A549 (cell line): ENCODE data around the gene EXOC4. TPM values are rescaled to one million over a fixed set of nuclear protein-coding genes. Genes with fewer than 3 reads are reported as not detected.

ENCODE experiments used
- ATAC-seq, 2 experiments: fragments of 200-7000 bp in 1 of 2; fragments of >200 bp in 1 of 2; cut with Nextera tagmentation in 1 of 2; cut with Tn5 transposase in 1 of 2; 3 replicates each; pipeline versions ENCODE4 v1.8.0 to v1.9.1; 2018 to 2020; ENCODE audit warnings: mild to moderate bottlenecking in 1 of 2, moderate library complexity in 1 of 2
- CTCF ChIA-PET: fragments of 300-600 bp; sonication (Branson Sonifier 250); formaldehyde crosslinking; extraction: SDS; loops from one replicate; lab custom pipeline; 2021; ENCODE audit warnings: antibody characterized with exemption, inconsistent platforms; lab: Yijun Ruan, JAX
- POLR2A ChIA-PET: fragments of 350-600 bp; formaldehyde crosslinking; extraction: SDS; loops from one replicate; lab custom pipeline; 2021; ENCODE audit warnings: antibody characterized with exemption, inconsistent platforms; lab: Yijun Ruan, JAX
- DNase-seq, 2 experiments: peaks; one replicate each; pipeline versions ENCODE4 v3.0.0 to v3.0.0-alpha.2; 2011 to 2016; ENCODE audit warnings: low read depth in 1 of 2, low spot score in 1 of 2
- FAIRE-seq: peaks from 2 replicates; lab custom pipeline; 2011; peaks lifted over from hg19 to GRCh38; lab: Jason Lieb, UNC
- H3K27ac ChIP-seq, 2 experiments: fragments of >200 bp; sonication (Bioruptor Twin); formaldehyde crosslinking; 3 replicates each; pipeline ENCODE4 v1.5.1; 2016 to 2017
- H3K4me1 ChIP-seq: fragments of >200 bp; sonication (Bioruptor Twin); formaldehyde crosslinking; 3 replicates; pipeline ENCODE4 v1.6.1; 2016
- H3K4me2 ChIP-seq: fragments of >200 bp; sonication (Bioruptor Twin); formaldehyde crosslinking; 3 replicates; pipeline ENCODE4 v1.6.1; 2016
- H3K4me3 ChIP-seq: fragments of >200 bp; sonication (Bioruptor Twin); formaldehyde crosslinking; 3 replicates; pipeline ENCODE4 v1.5.1; 2016
- H3K9me3 ChIP-seq: fragments of >200 bp; sonication (Bioruptor Twin); formaldehyde crosslinking; 3 replicates; pipeline ENCODE4 v1.6.1; 2016
- CBX2 ChIP-seq: fragments of 200-600 bp; sonication (generic); IDR thresholded peaks from 2 replicates; pipeline ENCODE4 v1.6.1; 2016; ENCODE audit warnings: low read depth, mild to moderate bottlenecking, borderline replicate concordance
- CHD4 ChIP-seq: fragments of 200-600 bp; sonication (generic); IDR thresholded peaks from 2 replicates; pipeline ENCODE4 v1.6.1; 2016; ENCODE audit warnings: antibody characterized with exemption, mild to moderate bottlenecking, borderline replicate concordance
- CTCF ChIP-seq: fragments of >200 bp; sonication (Bioruptor Twin); formaldehyde crosslinking; IDR thresholded peaks from 3 replicates; pipeline ENCODE4 v1.5.1; 2016
- E2F6 ChIP-seq: IDR thresholded peaks from 2 replicates; pipeline ENCODE4 v1.6.1; 2012; ENCODE audit warnings: low read depth, borderline replicate concordance
- EHMT2 ChIP-seq: fragments of 200-600 bp; sonication (generic); IDR thresholded peaks from 2 replicates; pipeline ENCODE4 v1.6.1; 2016; ENCODE audit warnings: antibody characterized with exemption, low read depth, mild to moderate bottlenecking, moderate library complexity
- HEYL ChIP-seq: fragments of 250-450 bp; sonication (Bioruptor Pico); IDR thresholded peaks from 2 replicates; pipeline ENCODE4 v1.8.0; 2021; ENCODE audit warnings: mild to moderate bottlenecking, moderate library complexity
- HOXA7 ChIP-seq: fragments of 250-450 bp; sonication (Bioruptor Pico); IDR thresholded peaks from 2 replicates; pipeline ENCODE4 v1.5.0; 2020; ENCODE audit warnings: mild to moderate bottlenecking, moderate library complexity
- HOXB13 ChIP-seq: fragments of 250-450 bp; sonication (Bioruptor Pico); IDR thresholded peaks from 2 replicates; pipeline ENCODE4 v1.5.0; 2020; ENCODE audit warnings: low read depth, mild to moderate bottlenecking, moderate library complexity
- KDM5A ChIP-seq: fragments of 200-600 bp; sonication (generic); IDR thresholded peaks from 2 replicates; pipeline ENCODE4 v1.6.1; 2016; ENCODE audit warnings: antibody characterized with exemption, mild to moderate bottlenecking
- MAFK ChIP-seq: fragments of 450-650 bp; IDR thresholded peaks from 2 replicates; pipeline ENCODE4 v1.6.1; 2014; ENCODE audit not compliant: partially characterized antibody
- MAX ChIP-seq: IDR thresholded peaks from 2 replicates; pipeline ENCODE4 v1.6.1; 2012
- NFE2L2 ChIP-seq: fragments of 150-350 bp; conservative IDR thresholded peaks from 2 replicates; pipeline ENCODE4 v1.6.1; 2014; ENCODE audit warnings: low read length
- RCOR1 ChIP-seq: fragments of 150-350 bp; IDR thresholded peaks from 2 replicates; pipeline ENCODE4 v1.6.1; 2014; ENCODE audit warnings: antibody characterized with exemption, low read length, low read depth
- REST ChIP-seq: fragments of 200-600 bp; sonication (generic); IDR thresholded peaks from 2 replicates; pipeline ENCODE4 v1.6.1; 2016; ENCODE audit warnings: antibody characterized with exemption, mild to moderate bottlenecking, moderate library complexity
- RFX5 ChIP-seq: fragments of 450-650 bp; IDR thresholded peaks from 2 replicates; pipeline ENCODE4 v1.7.1; 2014; ENCODE audit warnings: antibody characterized with exemption, mild to moderate bottlenecking, moderate library complexity
- SMC3 ChIP-seq: fragments of >200 bp; sonication (Bioruptor Twin); formaldehyde crosslinking; IDR thresholded peaks from 3 replicates; pipeline ENCODE4 v1.6.1; 2018; ENCODE audit warnings: inconsistent platforms
- SREBF2 ChIP-seq: fragments of 450-650 bp; IDR thresholded peaks from 2 replicates; pipeline ENCODE4 v1.6.1; 2014; ENCODE audit warnings: mild to moderate bottlenecking, moderate library complexity
- TFCP2L1 ChIP-seq: fragments of 250-450 bp; sonication (Bioruptor Pico); IDR thresholded peaks from 2 replicates; pipeline ENCODE4 v1.5.0; 2021; ENCODE audit warnings: mild to moderate bottlenecking
- USF2 ChIP-seq: fragments of 450-650 bp; IDR thresholded peaks from 2 replicates; pipeline ENCODE4 v1.6.1; 2014; ENCODE audit warnings: antibody characterized with exemption
- ZFP36 ChIP-seq: fragments of 450-650 bp; IDR thresholded peaks from 2 replicates; pipeline ENCODE4 v1.6.1; 2014; ENCODE audit warnings: borderline replicate concordance; ENCODE audit not compliant: partially characterized antibody
- ZNF302 ChIP-seq: fragments of 250-450 bp; sonication (Bioruptor Pico); IDR thresholded peaks from 2 replicates; pipeline ENCODE4 v1.9.0; 2021; ENCODE audit warnings: inconsistent platforms, mild to moderate bottlenecking, moderate library complexity
- ZSCAN20 ChIP-seq: fragments of 250-450 bp; sonication (Bioruptor Pico); IDR thresholded peaks from 2 replicates; pipeline ENCODE4 v1.8.0; 2022; ENCODE audit warnings: mild to moderate bottlenecking, moderate library complexity
- WGBS: methylation state at CpG from one replicate; pipeline ENCODE4 v1.1.6; 2017; ENCODE audit errors: missing lambda C conversion rate; 5-methylcytosine and 5-hydroxymethylcytosine counted together
- polyA plus RNA-seq, 4 experiments: library from polyadenylated mRNA; depleted of rRNA in 3 of 4; stranded (reverse); fragments of >200 nt; fragmentation: RNase III in 1 of 4; extraction: RNeasy Plus Mini Kit Qiagen cat#74134 plus additional on column Dnase treatment in 1 of 4; gene quantifications; 2 replicates in 3 of 4; 3 replicates in 1 of 4; pipeline ENCODE4 v1.2.3, GENCODE V29; 2011 to 2017

EXOC4 gene
- polyA plus RNA-seq, 2 of the 4 experiments (the other 2 are of a cell fraction): 33.4 to 73.1 TPM

- TF ChIP-seq SREBF2 (no peak), CTCF (no peak), EHMT2 (no peak), ZSCAN20 (CRISPR knock-in tag) (no peak), MAX (no peak), REST (no peak), KDM5A (no peak), RFX5 (no peak), ZFP36 (no peak), HOXA7 (CRISPR knock-in tag) (no peak), TFCP2L1 (CRISPR knock-in tag) (no peak), CBX2 (no peak), E2F6 (no peak), HEYL (CRISPR knock-in tag) (no peak), MAFK (no peak), HOXB13 (CRISPR knock-in tag) (no peak), RCOR1 (no peak)
- no peak overlapping the region for H3K4me2 ChIP-seq
- ChIA-PET POLR2A (no interaction called here), CTCF (interaction anchor here (0.7 to 1.3 kb wide), 2 partner anchors 16 to 32 kb away, joined by 3 read pairs; no protein-coding TSS in a partner anchor)
- 79% methylated on average over 4 of the region's 4 CpGs for WGBS
- no peak for ATAC-seq
- H3K27ac ChIP-seq: no peak overlapping the region
- peaks cover 15% of the 10 kb centered on the region; the same call in 2 of the 3 replicates for H3K9me3 ChIP-seq
- no peak for DNase-seq
- no peak overlapping the region for H3K4me3 ChIP-seq
- H3K4me1 ChIP-seq: no peaks in the 10 kb centered on the region
- peak; percentile 23 for FAIRE-seq
Measured at GRCh38 chr7:133962646-133963045, 709.8 kb downstream of the EXOC4 start.

- Histone ChIP-seq H3K4me3 (no peak overlapping the region), H3K4me1 (no peaks in the 10 kb centered on the region), H3K27ac (no peak overlapping the region), H3K4me2 (no peak overlapping the region), H3K9me3 (peaks cover 18% of the 10 kb centered on the region; the same call in 2 of the 3 replicates)
- 87% methylated on average over 2 of the region's 2 CpGs for WGBS
- ChIA-PET CTCF (interaction anchor here (0.6 kb wide), 2 partner anchors 8 to 94 kb away, joined by 3 to 4 read pairs; no protein-coding TSS in a partner anchor), POLR2A (no interaction called here)
- DNase-seq: no peak
- TF ChIP-seq SMC3 (no peak), USF2 (no peak), NFE2L2 (no peak), CHD4 (no peak), ZNF302 (no peak)
- ATAC-seq: no peak
- peak; percentile 49 for FAIRE-seq
Measured at GRCh38 chr7:133963629-133964028, 710.8 kb downstream of the EXOC4 start.
